ENCODE results near the gene KCNK13.

The KCNK13 gene

GRCh38 chr14:90039253-90040010 is 22.4 kb upstream of the KCNK13 start:
- no peak for TF ChIP-seq POLR2AphosphoS5 (IDR thresholded peaks at IDR 0.05; ENCODE audit: low read depth, low read length)
- DNase-seq (ENCODE audit: insufficient read length, low spot score) (no peak), FAIRE-seq (no peak)

- no peak for DNase-seq (ENCODE audit: insufficient read length, low spot score)
- no peak for FAIRE-seq
- TF ChIP-seq POLR2AphosphoS5 (IDR thresholded peaks at IDR 0.05; ENCODE audit: low read depth, low read length) (no peak), TAF1 (IDR thresholded peaks at IDR 0.05; ENCODE audit: low read depth, low read length) (no peak), PAX5 (IDR thresholded peaks at IDR 0.05; ENCODE audit: insufficient read depth, low read length, severe bottlenecking) (no peak), SPI1 (IDR thresholded peaks at IDR 0.05; ENCODE audit: low read depth, low read length) (no peak), POLR2A (IDR thresholded peaks at IDR 0.05; ENCODE audit: low read depth, low read length) (no peak), POU2F2 (IDR thresholded peaks at IDR 0.05; ENCODE audit: low read depth, low read length) (no peak)
These were observed 21.4 kb upstream of the KCNK13 start for GRCh38 chr14:90040411-90040810.

- TF ChIP-seq POLR2A (IDR thresholded peaks at IDR 0.05; ENCODE audit: low read depth, low read length): no peak
- TF ChIP-seq SPI1 (IDR thresholded peaks at IDR 0.05; ENCODE audit: low read depth, low read length): no peak
- TF ChIP-seq PAX5 (IDR thresholded peaks at IDR 0.05; ENCODE audit: insufficient read depth, low read length, severe bottlenecking): no peak
- no peak for TF ChIP-seq TAF1 (IDR thresholded peaks at IDR 0.05; ENCODE audit: low read depth, low read length)
- TF ChIP-seq POU2F2 (IDR thresholded peaks at IDR 0.05; ENCODE audit: low read depth, low read length): no peak
- no peak for TF ChIP-seq POLR2AphosphoS5 (IDR thresholded peaks at IDR 0.05; ENCODE audit: low read depth, low read length)
- DNase-seq (ENCODE audit: insufficient read length, low spot score): no peak
- no peak for FAIRE-seq
These were observed 19.1 kb upstream of the KCNK13 start for GRCh38 chr14:90042496-90043252.

- DNase-seq (ENCODE audit: insufficient read length, low spot score) (no peak), FAIRE-seq (no peak)
- TF ChIP-seq POLR2AphosphoS5 (IDR thresholded peaks at IDR 0.05; ENCODE audit: low read depth, low read length): no peak
- TF ChIP-seq POLR2A (IDR thresholded peaks at IDR 0.05; ENCODE audit: low read depth, low read length): no peak
- no peak for TF ChIP-seq POU2F2 (IDR thresholded peaks at IDR 0.05; ENCODE audit: low read depth, low read length)
- no peak for TF ChIP-seq PAX5 (IDR thresholded peaks at IDR 0.05; ENCODE audit: insufficient read depth, low read length, severe bottlenecking)
- TF ChIP-seq TAF1 (IDR thresholded peaks at IDR 0.05; ENCODE audit: low read depth, low read length): no peak
- TF ChIP-seq SPI1 (IDR thresholded peaks at IDR 0.05; ENCODE audit: low read depth, low read length): no peak
These were observed 16.2 kb upstream of the KCNK13 start for GRCh38 chr14:90045616-90046015.

- DNase-seq (ENCODE audit: insufficient read length, low spot score) (no peak), FAIRE-seq (no peak)
- TF ChIP-seq SPI1 (IDR thresholded peaks at IDR 0.05; ENCODE audit: low read depth, low read length) (no peak), POLR2A (IDR thresholded peaks at IDR 0.05; ENCODE audit: low read depth, low read length) (no peak), TAF1 (IDR thresholded peaks at IDR 0.05; ENCODE audit: low read depth, low read length) (no peak), POLR2AphosphoS5 (IDR thresholded peaks at IDR 0.05; ENCODE audit: low read depth, low read length) (no peak), PAX5 (IDR thresholded peaks at IDR 0.05; ENCODE audit: insufficient read depth, low read length, severe bottlenecking) (no peak), POU2F2 (IDR thresholded peaks at IDR 0.05; ENCODE audit: low read depth, low read length) (no peak)
These were observed 12.4 kb upstream of the KCNK13 start for GRCh38 chr14:90049390-90049789.

GRCh38 chr14:90050271-90050670 is 11.5 kb upstream of the KCNK13 start:
- no peak for FAIRE-seq
- DNase-seq (ENCODE audit: insufficient read length, low spot score): no peak
- TF ChIP-seq POU2F2 (IDR thresholded peaks at IDR 0.05; ENCODE audit: low read depth, low read length): no peak
- TF ChIP-seq PAX5 (IDR thresholded peaks at IDR 0.05; ENCODE audit: insufficient read depth, low read length, severe bottlenecking): no peak
- TF ChIP-seq POLR2AphosphoS5 (IDR thresholded peaks at IDR 0.05; ENCODE audit: low read depth, low read length): no peak
- no peak for TF ChIP-seq POLR2A (IDR thresholded peaks at IDR 0.05; ENCODE audit: low read depth, low read length)
- TF ChIP-seq TAF1 (IDR thresholded peaks at IDR 0.05; ENCODE audit: low read depth, low read length): no peak

GRCh38 chr14:90053044-90053443 is 8.8 kb upstream of the KCNK13 start:
- TF ChIP-seq POU2F2 (IDR thresholded peaks at IDR 0.05; ENCODE audit: low read depth, low read length) (no peak), PAX5 (IDR thresholded peaks at IDR 0.05; ENCODE audit: insufficient read depth, low read length, severe bottlenecking) (no peak), POLR2A (IDR thresholded peaks at IDR 0.05; ENCODE audit: low read depth, low read length) (no peak), TAF1 (IDR thresholded peaks at IDR 0.05; ENCODE audit: low read depth, low read length) (no peak), SPI1 (IDR thresholded peaks at IDR 0.05; ENCODE audit: low read depth, low read length) (no peak), POLR2AphosphoS5 (IDR thresholded peaks at IDR 0.05; ENCODE audit: low read depth, low read length) (no peak)
- DNase-seq (ENCODE audit: insufficient read length, low spot score) (no peak), FAIRE-seq (no peak)

- FAIRE-seq: no peak
- TF ChIP-seq PAX5 (IDR thresholded peaks at IDR 0.05; ENCODE audit: insufficient read depth, low read length, severe bottlenecking): no peak
- DNase-seq (ENCODE audit: insufficient read length, low spot score): no peak
These were observed 7.0 kb upstream of the KCNK13 start for GRCh38 chr14:90054803-90055202.

GRCh38 chr14:90056826-90057225 is 5.0 kb upstream of the KCNK13 start:
- FAIRE-seq: no peak
- no peak for DNase-seq (ENCODE audit: insufficient read length, low spot score)
- TF ChIP-seq POLR2AphosphoS5 (IDR thresholded peaks at IDR 0.05; ENCODE audit: low read depth, low read length) (no peak), POLR2A (IDR thresholded peaks at IDR 0.05; ENCODE audit: low read depth, low read length) (no peak), SPI1 (IDR thresholded peaks at IDR 0.05; ENCODE audit: low read depth, low read length) (no peak), TAF1 (IDR thresholded peaks at IDR 0.05; ENCODE audit: low read depth, low read length) (no peak), POU2F2 (IDR thresholded peaks at IDR 0.05; ENCODE audit: low read depth, low read length) (no peak), PAX5 (IDR thresholded peaks at IDR 0.05; ENCODE audit: insufficient read depth, low read length, severe bottlenecking) (no peak)
